HG02610 (cell line): ENCODE results near the gene SYTL2.
"Not testable (repeated sequence)": the region's sequence is repeated elsewhere in the genome, so short reads cannot be mapped to it uniquely, and the experiment has no call there.

Experiments
- ATAC-seq: cut with Tn5 transposase; IDR thresholded peaks from one replicate; pipeline ENCODE4 v1.9.1; 2021; ENCODE audit warnings: mild to moderate bottlenecking, moderate library complexity; ENCODE audit not compliant: unreplicated experiment

The SYTL2 gene

DNA sequence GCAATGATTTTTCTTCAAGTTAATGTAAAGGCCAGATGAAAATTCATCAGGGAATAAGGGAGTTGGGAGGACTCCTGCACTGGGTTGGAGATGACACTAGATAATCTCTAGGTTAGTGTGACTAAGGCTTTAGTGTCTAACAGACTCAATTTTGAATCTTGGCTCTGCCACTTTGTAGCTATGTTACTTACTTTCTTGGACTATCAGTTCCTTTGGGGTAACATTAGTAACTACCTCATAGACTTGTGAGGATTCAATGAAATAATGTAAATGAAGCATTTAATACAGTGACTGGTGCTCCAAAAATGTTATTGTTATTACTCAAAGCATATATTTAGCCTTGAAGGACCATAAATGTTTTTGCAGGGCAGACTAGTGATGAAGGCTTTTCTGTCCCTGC lies 115.4 kb downstream of the SYTL2 start:
- ATAC-seq: no peak

DNA sequence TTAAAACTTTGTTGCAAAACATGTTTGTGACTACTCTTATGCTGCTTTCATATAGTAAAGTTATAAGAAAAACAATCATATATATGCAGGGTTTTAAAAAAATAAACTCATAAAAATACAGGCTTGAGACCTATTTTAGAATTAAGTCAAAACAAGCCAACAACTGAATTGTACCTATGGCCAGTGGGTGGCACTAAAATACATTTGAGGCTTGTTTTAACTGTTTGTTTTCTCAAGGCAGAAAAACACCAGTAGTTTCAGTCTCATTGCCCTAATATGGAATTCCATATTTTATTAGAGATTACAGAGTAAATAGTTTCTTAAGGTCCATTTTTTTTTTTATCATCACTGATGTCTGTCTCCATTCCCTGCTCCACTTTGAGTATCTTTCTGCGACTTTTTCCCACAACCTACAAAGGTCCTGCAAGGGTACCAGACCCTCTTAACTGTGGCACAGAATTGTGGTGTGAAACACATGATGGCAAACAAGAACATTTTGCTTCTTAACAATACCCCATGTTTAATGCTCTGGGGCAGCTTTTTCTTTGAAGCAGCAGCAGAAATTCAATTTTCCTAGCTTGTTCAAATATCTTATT lies 116.5 kb downstream of the SYTL2 start:
- ATAC-seq: no peak

DNA sequence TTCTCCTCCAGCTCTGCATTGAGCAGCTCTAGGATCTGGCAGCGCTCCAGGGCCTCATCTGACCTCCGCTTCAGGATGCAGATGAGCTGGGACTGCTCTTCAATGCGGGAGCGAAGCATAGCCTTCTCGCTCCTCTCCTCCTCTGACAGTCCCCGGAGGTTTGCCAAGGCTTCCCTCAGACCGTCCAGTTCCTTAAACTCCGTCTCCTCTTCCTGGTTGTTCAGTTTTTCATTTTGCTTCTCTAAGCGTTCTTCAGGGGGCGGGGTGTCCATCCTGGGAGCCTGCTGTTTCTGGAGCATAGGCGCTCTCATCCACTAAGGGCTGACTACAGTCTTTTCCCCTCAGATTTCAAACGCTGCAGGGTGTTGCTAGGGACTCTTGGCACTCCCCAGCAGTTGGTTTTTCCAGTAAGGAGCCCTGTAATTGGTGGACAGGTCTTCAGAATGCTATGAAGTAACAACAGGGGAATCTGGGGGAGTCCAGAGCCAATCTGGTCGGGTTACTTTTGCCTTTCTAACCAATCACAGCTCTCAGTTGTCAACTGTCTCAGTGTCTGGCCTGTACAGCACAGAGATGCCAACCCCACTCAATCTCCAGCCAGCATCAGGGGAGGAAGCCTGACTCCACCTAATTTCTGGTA lies 125.0 kb downstream of the SYTL2 start, which contains the start of gene CCDC89:
Gene CCDC89, minus strand, starts transcription at position 376 of the 640 bp plus-strand sequence. Its CDS starts 65 bp downstream, at position 311.
- no peak for ATAC-seq

DNA sequence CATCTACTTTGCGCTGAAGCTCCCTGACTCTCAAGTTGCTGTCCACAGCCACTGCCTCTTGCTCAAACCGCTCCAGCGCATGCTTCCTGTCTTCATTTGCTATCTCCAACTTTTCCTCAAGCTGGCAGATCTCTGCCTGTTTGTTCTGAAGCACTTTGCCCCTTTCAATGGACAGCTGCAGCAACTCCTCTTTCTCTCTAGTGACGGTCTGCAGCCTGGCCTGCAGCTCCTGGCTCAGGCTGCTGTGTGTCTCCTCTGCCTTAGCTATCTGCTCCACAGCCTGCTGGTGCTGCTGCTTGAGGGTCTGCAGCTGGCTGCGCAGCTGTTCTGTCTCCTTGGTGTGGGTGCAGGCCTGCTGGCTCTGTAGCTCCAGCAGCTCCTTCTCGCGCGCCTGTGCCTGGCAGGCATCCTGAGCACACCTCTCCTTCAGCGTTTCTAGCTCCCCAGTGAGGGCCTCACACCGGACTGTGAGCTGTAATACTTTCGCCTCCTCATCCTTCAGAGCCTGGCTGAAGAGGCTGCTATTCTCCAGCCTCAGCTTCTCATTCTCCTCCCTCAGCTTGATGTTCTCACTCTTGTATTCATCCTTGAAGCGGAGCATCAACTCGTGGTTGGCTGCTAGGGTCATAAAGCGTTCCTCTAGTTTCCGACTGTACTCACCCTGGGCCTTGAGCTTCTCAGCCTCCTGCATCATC lies 125.7 kb downstream of the SYTL2 start:
- ATAC-seq: no peak

DNA sequence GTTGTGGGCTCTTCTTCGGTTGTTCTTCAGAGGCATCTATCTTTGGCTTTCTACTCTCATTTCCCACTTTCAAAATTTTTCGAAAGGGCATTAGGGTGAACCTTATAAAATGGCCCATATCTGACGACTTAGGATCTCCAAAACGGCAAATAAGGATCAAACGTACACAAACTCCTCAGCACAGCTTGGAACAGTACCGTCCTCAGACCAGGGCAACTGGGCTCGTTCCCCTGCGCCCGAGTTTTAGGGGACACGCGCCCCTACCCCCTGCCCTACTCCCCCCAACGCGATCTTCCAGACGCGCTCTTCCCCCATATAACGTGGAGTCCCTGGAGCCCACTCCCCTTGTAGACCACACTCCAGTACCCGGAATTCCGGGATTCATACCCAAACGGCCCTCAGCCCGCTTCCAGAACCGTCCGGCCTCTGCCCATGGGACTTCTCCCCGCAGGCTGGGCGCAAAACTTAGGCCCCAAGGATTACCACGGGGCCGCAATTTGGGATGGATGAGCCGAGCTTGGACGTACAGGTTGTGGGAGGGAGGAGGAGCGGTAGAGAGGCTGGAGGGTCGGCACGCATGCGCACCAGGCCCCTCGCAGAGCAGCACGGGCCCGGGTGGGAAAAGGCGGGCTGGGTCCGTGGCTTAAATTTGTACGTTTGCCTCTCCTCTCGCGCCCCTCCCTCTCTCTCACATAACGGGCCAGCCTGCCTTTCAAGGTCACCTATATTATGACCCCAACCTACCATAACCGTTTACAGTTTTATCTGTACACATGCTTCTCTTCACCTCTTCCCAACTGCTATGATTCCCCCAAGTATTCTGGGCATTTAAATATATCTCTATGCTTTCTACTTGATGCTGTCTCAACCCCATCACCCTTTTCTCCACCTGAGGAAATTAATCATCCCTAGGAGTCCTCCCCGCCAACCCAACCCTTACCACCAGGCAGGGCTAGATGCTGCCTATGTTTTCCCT lies 128.3 kb downstream of the SYTL2 start:
- ATAC-seq: peak; percentile 76

DNA sequence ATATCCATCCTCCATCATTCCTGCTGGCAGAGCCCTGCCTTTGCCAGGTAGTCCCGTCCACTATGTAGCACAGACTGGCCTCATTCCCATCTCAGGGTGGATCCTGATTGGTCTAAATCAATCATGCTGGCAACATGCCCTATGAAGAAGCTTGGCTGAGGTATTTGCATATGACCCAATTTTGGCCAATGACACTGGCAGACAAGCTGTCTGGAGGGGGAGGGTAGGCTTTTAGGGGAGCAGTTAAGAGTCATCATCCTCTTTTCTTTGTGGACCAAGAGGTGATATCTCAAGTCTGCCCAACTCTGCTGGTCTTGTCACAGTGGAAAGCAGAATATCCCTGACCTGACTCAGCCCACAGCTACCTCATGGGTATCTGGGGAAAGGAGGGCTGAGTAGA lies 130.0 kb downstream of the SYTL2 start:
- ATAC-seq: no peak

DNA sequence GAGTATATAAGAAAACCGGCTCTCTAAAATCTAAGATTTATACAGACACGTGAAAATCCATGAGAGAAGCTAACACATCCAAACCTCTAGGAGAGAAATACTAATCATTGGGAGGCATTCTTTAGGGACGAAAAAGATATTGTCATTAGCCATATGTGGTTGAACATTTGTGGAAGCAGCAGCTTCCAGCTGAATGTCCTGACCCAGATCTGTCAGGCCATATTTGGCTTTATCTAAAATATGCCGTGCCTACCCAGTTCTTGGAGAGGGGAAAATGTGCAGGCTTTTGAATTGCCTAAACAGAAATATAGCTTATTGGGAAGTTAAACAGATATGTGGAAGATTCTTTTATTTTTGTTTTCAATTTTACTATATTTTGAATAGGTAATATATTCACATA lies 131.4 kb downstream of the SYTL2 start:
- no peak for ATAC-seq

DNA sequence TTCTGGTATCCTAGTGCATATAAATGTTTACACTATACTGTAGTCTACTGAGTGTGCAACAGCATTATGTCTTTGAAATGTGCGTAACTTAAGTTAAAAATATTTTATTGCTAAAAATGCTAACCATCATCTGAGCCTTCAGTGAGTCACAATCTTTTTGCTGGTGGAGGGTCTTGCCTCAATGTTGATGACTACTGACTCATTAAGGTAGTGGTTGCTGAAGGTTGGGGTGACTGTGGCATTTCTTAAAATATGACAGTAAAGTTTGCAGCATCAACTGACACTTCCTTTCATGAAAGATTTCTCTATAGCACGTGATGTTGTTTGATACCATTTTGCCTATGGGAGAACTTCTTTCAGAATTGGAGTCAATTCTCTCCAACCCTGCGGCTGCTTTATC lies 137.5 kb downstream of the SYTL2 start:
- ATAC-seq: no peak

DNA sequence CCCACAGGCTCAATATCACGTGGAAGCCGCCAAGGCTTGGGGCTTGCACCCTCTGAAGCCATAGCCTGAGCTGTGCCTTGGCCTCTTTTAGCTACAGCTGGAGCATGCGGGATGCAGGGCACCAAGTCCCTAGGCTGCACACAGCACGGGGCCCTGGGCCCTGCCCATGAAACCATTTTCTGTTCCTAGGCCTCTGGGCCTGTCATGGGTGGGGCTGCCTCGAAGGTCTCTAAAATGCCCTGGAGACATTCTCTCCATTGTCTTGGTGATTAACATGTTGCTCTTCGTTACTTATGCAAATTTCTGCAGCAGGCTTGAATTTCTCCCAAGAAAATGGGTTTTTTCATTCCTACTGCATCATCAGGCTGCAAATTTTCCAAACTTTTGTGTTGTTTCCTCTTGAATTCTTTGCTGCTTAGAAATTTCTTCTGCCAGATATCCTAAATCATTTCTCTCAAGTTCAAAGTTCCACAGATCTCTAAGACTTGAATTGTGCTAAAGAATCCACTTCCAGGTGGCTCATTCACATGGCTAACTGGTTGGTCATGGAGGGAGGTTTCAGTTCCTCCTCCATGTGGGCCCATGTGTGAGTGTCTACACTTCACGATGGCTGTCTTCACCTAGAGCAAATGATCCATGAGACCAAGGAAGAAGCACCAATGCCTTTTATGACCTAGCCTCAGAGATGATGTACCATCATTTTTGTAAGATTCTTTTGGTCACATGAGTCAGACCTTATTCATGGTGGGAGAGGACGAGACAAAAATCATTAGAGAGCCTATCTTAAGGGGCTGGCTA lies 138.6 kb downstream of the SYTL2 start:
- no peak for ATAC-seq

DNA sequence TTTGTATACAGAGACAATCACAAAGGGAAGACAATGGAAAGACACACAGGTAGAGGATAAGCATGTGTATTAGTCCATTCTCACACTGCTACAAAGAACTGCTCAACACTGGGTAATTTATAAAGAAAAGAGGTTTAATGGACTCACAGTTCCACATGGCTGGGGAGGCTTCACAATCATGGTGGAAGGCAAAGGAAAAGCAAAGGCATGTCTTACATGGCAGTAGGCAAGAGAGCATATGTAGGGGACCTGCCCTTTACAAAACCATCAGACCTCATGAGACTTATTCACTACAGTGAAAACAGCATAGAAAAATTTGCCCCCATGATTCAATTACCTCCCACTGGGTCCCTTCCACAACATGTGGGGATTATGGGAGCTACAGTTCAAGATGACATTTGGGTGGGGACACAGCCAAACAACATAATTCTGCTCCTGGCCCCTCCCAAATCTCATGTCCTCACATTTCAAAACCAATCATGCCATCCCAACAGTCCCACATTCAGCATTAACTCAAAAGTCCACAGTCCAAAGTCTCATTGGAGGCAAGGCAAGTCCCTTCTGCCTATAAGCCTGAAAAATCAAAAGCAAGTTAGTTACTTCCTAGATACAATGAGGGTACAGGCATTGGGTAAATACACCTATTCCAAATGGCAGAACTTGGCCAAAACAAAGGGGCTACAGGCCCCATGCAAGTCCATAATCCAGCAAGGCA lies 139.8 kb downstream of the SYTL2 start:
- ATAC-seq: not testable (repeated sequence)

DNA sequence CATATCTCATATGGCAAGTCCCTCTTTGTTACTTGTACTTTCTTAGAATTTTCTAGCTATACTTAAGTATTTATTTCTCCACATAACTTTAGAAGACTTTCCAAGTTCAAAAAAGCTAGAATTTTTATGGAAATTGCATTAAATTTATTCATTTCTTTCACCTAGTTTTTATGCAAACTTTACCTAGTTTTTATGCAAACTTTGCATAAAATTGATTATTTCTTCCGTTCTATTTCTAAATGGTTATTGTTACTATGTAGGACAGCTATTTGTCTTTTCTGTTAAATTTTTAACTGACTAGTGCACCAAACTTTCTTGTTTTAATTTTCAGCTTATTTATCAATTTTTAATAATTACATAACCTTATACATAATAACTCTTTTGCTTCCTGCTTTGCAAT lies 142.8 kb downstream of the SYTL2 start:
- no peak for ATAC-seq

DNA sequence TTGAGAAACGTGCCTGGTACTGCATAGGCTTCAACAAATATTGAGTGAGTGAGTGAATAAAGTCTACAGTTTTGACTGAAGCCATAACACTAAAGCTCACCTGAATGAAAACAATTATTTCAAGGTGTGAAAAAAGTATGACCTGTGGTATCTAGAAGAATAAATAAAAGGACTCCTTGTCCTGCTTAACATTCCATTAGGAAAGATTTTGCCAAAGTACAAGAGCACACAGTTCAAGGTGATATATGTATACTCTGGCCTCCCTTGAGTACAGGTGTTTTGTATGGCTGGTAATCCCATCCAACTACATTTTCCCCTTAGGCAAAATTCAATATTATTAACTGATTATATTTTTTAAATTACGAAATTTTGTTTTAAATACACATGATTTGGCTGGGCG lies 144.3 kb downstream of the SYTL2 start:
- ATAC-seq: no peak

DNA sequence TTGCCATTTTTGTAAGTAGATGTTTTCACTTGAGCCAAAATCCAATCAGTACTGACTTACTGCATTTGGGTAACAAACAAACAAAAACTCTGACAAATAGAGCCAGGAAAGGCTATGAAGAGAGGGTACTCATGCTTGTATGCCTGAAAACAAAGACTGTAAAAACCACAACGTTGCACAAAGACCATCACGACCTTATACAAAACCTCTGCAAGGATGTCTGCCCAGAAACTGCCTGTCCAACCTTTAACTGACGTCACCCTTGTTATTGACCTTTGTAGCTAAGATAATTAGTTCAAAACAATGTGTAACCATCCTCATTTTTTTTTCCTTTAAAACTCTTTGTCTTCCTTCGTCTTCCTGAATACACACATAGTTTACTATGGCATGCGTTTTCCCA lies 145.2 kb downstream of the SYTL2 start:
- ATAC-seq: no peak

DNA sequence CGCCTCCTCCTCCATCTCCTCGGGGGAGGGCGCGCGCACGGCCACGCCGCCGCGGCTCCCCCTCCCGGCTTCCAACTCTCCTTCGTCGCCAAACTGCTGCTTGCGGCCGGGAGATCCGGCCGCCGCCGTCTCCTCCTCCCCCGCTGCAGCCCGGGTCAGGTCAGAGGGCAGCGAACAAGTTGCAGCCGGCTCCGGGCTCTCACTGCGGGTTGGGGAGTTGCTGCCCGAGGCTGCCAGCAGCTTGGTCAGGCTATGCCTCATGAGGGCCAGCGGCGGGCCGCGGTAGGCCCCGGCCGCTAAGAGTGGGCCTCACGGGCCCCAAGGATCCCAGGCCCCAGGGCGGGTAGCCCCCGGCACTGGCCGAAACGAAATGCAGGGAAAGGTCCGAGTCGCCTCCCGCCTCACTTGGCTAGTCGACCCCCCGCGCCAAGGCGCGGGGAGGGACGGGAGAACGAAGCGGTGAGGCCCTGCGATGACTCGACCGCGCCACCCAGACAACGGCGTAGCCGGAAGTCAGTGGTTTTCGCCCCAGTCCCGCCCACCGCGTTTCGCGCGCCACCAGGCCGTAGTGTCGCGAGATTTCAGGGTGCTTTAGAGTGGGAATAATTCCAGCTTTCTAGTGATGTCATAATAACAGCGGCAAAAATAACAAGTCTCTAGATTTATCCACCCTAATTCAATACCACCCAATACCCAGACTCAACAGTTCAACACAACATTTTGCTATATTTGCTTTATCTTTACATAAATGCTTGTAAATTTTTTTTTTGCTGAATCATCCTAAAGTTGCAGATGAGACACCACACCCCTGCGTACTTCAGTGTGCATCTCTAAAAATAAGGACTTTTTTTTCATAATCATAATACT lies 146.1 kb downstream of the SYTL2 start, which contains the start of gene CREBZF:
Gene CREBZF, minus strand, starts transcription at position 515 of the 867 bp plus-strand sequence. Its CDS starts 254 bp downstream, at position 261.
- ATAC-seq: peak; percentile 91

DNA sequence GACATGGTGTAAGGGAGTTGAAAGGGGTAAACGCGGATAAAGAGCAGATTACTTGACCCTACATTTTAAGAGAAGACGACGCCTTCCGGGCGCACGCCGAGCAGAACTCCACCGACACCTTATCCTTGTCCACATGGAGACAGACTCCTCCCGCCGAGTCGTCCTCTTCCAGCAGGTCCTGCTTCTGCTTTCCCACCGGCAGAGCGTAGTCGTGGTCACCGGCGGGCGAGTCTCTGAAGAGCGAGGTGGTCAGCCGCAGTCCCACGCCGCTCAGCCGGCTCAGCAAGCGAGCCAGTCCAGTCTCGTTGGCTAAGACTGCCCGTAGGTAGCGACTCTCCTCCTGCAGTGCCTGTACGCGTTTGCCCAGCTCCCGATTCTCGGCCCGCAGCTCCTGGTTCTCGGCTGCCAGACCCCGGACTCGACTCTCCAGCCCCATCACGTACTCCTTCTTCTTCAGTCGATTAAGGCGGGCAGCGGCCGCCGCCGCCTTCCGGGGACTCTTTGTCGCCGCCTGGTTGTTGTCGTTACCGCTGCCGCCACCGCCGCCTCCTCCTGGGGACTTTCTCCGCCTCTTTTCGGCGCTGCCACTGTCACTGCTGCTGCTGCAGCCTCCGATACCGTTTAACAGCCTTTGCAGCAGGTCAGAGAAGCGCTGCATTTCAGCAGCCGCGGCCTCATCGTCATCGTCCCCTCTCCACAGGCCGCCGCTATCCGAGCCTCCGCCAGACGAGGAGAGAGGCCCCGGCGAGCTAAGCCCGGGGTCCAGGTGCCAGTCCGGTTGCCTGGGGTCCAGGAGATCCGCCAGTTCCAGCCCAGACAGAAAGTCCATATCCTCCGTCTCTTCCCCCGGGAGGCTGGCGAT lies 147.0 kb downstream of the SYTL2 start:
- peak; percentile 75 for ATAC-seq

DNA sequence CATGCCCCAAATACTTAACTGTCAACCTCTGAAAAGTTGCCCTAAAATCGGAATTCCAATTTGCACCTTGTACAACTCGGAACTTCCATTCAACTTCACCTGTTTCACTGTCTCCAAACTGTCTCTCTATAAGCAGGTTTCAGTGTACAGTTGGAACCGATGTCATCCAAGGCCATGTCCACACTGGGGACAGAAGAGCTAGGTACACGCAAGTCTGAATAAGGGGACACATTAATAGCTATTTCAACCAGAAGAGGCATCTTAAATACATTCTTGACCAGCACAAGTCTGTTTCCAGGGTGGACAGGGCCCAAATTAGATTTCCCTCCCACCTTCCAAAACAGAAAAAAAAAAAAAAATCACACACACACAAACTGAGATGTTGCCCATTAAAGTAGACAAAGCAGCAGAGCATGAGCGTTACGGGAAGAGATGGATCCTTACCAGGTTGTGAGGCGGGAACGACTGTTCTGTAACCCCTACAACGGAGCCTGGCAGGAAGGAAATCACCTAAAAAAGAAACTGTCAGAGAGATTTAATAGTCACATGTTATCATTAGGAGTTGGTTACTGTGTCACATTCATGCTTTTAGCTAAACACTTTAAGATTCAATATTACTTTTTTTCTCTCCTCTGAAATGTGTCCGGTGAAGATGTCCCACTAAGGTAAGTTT lies 147.7 kb downstream of the SYTL2 start:
- no peak for ATAC-seq
